Skin epidermis (tissue), 12 donors: ENCODE results near the gene ELMOD3.

ENCODE experiments used
- H3K27ac ChIP-seq, 21 experiments: fragments of 200-600 bp; sonication (generic) in 11 of 21; one replicate each; pipeline ENCODE4 v1.5.0; 2020; ENCODE audit warnings: mild to moderate bottlenecking in 3 of 21, inconsistent platforms in 2 of 21, moderate library complexity in 2 of 21
- H3K4me3 ChIP-seq, 7 experiments: fragments of 200-600 bp; sonication (generic) in 2 of 7; one replicate each; pipeline ENCODE4 v1.5.0; 2020; ENCODE audit warnings: inconsistent platforms in 2 of 7, mild to moderate bottlenecking in 2 of 7, moderate library complexity in 1 of 7

The ELMOD3 gene

GRCh38 chr2:85415980-85416650, 61.5 kb downstream of the ELMOD3 start:
- H3K27ac ChIP-seq: peak overlapping the region in 6 of 21 experiments; percentile 11 to 54 (median 38)

GRCh38 chr2:85418132-85419008, 63.8 kb downstream of the ELMOD3 start, which contains the start of gene SH2D6:
TSS of gene SH2D6 (plus strand) at chr2:85418714. CDS start at chr2:85429466, 10,752 bp downstream.
- Histone ChIP-seq H3K4me3 (peak within 1 kb of the TSS; percentile 42 to 71 (median 63)), H3K27ac (peak within 1 kb of the TSS; percentile 63 to 100 (median 94))

More at GRCh38 chr2:85415980-85416650, 61.5 kb downstream of the ELMOD3 start:
- H3K4me3 ChIP-seq: no peak overlapping the region

DNA sequence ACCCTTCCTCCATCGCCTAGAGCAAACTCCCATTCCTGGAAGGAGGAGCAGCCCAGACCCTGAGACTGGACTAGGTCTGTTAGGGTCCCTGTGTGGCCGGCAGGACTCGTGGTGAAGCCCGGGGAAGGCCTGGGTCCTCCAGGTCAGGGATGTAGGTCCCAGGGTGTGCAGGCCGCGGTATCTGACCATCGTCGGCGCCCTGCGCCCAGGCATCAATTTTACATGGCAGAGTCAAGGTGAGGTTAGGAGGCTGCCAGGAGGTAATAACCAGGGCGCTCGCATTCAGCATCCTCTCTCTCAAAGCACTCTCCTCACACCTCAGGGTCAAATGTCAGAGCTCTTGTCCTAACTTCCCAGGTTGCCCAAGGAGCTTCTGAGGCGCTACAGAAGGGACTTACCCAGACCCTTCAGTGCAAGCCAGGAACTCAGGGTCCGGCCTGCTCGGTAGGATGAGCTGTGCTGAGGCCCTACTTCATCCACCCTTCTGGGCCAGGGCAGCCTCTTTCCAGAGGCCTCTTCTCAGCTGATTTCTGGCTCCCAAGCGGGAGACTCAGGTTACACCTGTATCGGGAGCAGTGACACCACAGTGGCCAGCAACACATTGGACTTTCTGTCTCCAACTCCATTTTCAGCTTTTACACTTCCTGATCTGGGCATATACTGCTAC, 64.6 kb downstream of the ELMOD3 start:
- H3K4me3 ChIP-seq: peak overlapping the region; percentile 42 to 71 (median 63)
- H3K27ac ChIP-seq: peak overlapping the region; percentile 63 to 100 (median 94)

GRCh38 chr2:85420536-85421259, 66.1 kb downstream of the ELMOD3 start:
- Histone ChIP-seq H3K4me3 (peak overlapping the region in 1 of 7 experiments; percentile 5), H3K27ac (peak overlapping the region in 19 of 21 experiments; percentile 10 to 99 (median 75))

GRCh38 chr2:85421260-85422071, 66.9 kb downstream of the ELMOD3 start:
- Histone ChIP-seq H3K27ac (peak overlapping the region in 18 of 21 experiments; percentile 10 to 99 (median 76)), H3K4me3 (no peak overlapping the region)

- H3K4me3 ChIP-seq: no peak overlapping the region
- peak overlapping the region in 1 of 21 experiments; percentile 75 for H3K27ac ChIP-seq
Observed at GRCh38 chr2:85422072-85422457, 67.5 kb downstream of the ELMOD3 start.

GRCh38 chr2:85423525-85423924, 69.0 kb downstream of the ELMOD3 start:
- Histone ChIP-seq H3K27ac (no peak overlapping the region), H3K4me3 (no peak overlapping the region)

DNA sequence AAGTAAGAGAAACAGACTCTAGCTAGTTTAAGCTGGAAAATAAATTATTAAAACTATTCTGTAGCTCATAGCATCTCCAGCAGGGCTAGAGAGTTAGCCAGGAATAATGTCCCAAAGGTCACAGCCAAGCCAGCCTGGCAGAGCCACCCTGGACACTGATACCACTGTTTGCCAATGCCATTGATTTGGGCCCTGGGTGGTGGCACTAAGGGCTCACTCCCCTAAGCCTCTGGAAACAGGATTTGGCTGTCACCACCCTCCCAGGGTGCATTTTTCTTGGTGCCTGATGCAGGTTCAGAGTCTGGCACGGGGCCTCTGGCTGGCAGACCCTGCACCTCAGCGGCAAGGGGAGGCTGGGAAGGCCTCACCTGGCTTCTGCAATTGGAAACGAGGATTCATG, 71.0 kb downstream of the ELMOD3 start:
- Histone ChIP-seq H3K27ac (no peak overlapping the region), H3K4me3 (no peak overlapping the region)

- Histone ChIP-seq H3K4me3 (no peak overlapping the region), H3K27ac (no peak overlapping the region)
Observed at GRCh38 chr2:85427300-85427835, 72.8 kb downstream of the ELMOD3 start.

- H3K4me3 ChIP-seq: no peak overlapping the region
- H3K27ac ChIP-seq: peak overlapping the region in 2 of 21 experiments; percentile 6 to 13
Observed at GRCh38 chr2:85428343-85428881, 73.8 kb downstream of the ELMOD3 start.

- peak overlapping the region in 1 of 21 experiments; percentile 4 for H3K27ac ChIP-seq
- H3K4me3 ChIP-seq: no peak overlapping the region
Observed at GRCh38 chr2:85429213-85429923, 74.8 kb downstream of the ELMOD3 start.

GRCh38 chr2:85429924-85430289, 75.3 kb downstream of the ELMOD3 start:
- no peak overlapping the region for H3K4me3 ChIP-seq
- H3K27ac ChIP-seq: peak overlapping the region in 1 of 21 experiments; percentile 4

- Histone ChIP-seq H3K4me3 (no peak overlapping the region), H3K27ac (peak overlapping the region in 3 of 21 experiments; percentile 14 to 38 (median 14))
Observed at GRCh38 chr2:85430752-85431569, 76.4 kb downstream of the ELMOD3 start.

- Histone ChIP-seq H3K27ac (peak overlapping the region in 2 of 21 experiments; percentile 33 to 38), H3K4me3 (no peak overlapping the region)
Observed at GRCh38 chr2:85431570-85432205, 77.1 kb downstream of the ELMOD3 start.

- peak overlapping the region in 12 of 21 experiments; percentile 10 to 98 (median 40) for H3K27ac ChIP-seq
- no peak overlapping the region for H3K4me3 ChIP-seq
Observed at GRCh38 chr2:85433511-85434089, 79.0 kb downstream of the ELMOD3 start.

GRCh38 chr2:85434696-85435095, 80.1 kb downstream of the ELMOD3 start:
- H3K4me3 ChIP-seq: no peak overlapping the region

More at GRCh38 chr2:85434696-85435095, 80.1 kb downstream of the ELMOD3 start:
- H3K27ac ChIP-seq: peak overlapping the region in 12 of 21 experiments; percentile 3 to 98 (median 44)
